ENCODE measurements around the gene SLIT3.
"Not testable (repeated sequence)": the region's sequence is repeated elsewhere in the genome, so short reads cannot be mapped to it uniquely, and the experiment has no call there.

The SLIT3 gene

GRCh38 chr5:169132302-169132660 is 168.7 kb downstream of the SLIT3 start:
- no peak for DNase-seq

- no peak for DNase-seq
These were observed 169.2 kb downstream of the SLIT3 start for GRCh38 chr5:169131616-169132301.

GRCh38 chr5:169128679-169129078 is 172.3 kb downstream of the SLIT3 start:
- no peak for DNase-seq

DNA sequence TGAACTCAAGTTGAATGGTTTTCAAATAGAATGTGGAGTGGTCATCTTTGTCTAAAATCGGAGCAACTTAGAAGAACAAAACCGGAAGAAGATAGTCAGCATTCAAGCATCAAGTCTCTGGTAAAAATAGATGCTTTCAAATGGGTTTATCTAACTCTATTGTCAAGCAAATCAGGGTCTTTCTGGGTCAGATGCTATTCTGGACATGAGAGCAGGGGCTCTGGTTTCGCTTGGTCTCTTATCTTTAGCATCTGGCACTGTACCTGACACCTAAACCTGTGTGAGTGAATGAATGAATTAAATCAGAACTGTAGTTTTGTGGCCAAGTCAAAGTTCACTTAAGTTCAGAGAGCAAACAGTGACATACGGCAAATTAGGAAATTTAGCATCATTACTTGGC is 173.5 kb downstream of the SLIT3 start:
- no peak for DNase-seq

DNA sequence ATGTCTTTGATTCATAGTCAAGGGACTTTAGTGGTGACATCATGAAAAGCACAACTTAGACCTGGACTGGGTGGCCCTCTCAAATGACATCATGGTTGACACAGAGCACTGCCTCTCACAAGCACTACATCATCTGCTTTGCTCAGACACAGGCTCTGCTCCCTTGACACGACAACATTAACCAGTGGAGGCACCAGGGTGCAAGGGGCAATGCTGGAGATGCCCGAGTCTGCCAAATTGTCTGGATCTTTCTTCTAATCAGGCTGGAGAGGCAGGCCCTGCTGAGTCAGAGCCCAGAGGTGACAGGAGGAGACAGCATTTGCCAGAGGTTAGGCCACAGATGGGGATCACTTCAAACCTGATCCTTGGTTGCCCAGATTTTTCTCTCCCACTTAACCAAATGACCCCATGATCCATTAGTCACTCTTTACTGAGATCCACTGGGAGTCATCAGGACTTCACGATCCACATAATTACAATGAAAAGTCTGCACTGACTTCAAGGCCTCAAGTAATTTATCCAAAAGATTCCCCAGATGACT is 174.4 kb downstream of the SLIT3 start:
- no peak for DNase-seq

- no peak for DNase-seq
These were observed 175.4 kb downstream of the SLIT3 start for GRCh38 chr5:169125571-169125970.

DNA sequence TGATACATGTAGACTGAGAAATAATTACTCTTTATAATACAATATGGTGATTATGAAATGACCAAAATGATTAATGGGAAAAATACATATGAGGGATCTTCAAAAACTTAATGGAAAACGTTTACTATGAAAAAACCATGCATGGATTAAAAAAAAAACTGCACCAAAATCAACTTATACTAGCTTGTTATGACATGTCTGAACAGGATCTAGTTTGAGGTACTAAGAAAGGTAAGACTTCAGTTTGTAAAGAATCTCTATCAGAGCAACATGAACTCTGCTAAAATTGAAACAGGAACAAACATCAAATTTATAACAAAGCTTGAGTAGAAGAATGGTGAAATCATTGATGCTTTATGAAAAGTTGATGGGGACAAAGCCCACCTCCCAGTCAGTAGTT is 178.0 kb downstream of the SLIT3 start:
- no peak for DNase-seq

DNA sequence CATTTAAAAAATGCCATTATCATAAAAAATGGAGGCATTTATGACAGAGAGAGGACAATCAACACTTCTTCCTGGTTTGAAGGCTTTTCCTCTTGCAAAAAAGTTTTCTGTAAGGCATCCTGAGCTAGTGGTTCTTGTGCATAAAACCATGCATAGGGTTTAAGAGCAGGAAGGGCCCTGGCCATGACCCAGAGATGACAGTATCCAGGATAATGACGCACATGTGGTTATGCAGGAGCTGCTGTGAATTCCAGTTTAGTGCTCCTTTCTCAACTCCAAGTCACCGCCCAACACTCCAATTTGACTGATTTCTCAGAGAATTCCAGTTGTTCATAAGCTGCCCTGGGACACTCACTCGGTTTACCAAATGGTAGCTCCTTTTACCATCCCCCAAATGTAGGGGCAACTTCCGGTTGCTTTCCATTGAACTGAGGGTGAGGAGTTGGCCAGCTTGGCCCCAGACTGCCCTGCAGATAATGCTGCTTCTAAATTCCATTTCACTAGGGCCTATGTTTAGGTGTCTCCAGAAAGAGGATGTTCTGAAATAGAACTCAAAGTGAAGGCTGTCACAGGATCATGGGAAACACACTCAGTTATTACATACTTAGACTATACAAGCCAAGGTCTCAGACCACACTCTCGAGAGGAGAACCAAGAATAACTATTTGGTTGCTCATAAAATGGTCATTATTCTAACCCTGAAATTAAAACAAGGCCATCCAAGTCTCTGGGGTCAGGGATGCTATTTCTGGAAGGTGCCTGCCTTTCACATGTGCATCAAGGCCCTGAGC is 179.1 kb downstream of the SLIT3 start:
- DNase-seq: no peak

GRCh38 chr5:169119288-169120048 is 181.5 kb downstream of the SLIT3 start:
- DNase-seq: no peak

GRCh38 chr5:169116961-169117461 is 183.9 kb downstream of the SLIT3 start:
- no peak for DNase-seq

- no peak for DNase-seq
These were observed 185.3 kb downstream of the SLIT3 start for GRCh38 chr5:169115461-169116124.

DNA sequence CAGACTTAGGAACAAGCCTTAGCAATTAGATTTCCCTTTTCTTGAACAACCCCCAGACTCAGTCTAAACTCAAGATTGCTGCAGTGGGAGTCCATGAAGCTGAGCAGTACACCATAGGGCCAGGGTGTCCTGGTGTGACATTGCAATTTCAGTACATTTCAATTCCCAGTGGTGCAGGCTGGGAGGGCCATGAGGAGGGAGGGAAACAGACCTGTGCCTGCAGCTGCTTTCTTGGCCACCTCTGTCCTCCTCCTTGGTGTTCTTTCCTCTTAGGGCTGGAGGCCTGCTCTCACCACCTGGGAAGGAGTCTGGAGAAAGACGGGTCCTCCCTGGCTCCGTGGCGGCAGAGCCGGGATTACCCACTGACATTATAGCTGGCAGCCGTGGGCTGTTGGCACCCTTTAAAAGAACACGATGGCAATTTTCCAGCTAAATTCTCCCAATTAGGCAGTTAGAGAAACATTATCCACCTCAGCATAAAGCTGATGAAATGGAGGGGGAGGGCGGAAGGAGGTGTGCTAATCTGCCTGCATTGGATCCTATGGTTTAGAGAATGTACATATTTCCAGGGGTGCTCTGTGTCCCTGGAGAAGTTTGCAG is 186.4 kb downstream of the SLIT3 start:
- DNase-seq: no peak

GRCh38 chr5:169112016-169112415 is 188.9 kb downstream of the SLIT3 start:
- DNase-seq: no peak

DNA sequence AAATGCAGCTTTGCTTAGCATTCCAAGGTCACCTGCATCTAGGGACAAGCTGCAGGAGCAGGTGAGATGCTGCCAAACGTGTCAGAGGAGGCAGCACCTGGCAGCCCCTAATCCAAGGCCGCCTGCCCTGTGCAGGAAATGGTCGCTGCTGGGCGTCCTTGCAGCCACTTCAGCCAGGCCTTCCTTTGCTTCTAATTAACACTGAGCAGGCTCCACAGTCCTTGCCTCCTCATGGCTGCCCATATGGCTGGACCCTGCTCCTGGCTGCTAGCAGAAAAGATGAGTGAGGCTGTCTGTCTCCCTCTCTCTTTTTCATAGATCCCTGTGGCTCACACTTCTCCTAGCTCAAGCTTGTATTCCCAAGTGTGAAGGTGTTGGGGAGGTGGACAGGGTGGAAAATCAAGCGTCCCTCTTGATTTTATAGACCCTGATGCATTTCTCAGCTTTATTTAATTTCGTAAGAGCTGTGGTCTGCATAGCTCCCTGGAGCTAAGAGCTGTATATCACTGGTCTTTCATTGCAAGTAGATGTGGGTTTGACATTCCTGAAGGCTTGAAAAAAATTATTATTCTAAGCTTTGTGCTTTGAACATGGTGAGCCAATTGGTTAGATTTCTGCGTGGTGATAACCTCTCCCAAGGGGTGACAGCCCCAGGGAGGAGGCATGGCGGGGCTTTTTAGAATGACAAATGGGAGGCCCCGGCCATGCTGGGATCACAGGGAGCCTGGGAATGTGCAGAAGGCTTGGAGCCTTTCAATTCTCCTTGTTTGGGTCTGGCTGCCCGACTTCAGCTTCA is 193.8 kb downstream of the SLIT3 start:
- DNase-seq: no peak

GRCh38 chr5:169105582-169105981 is 195.4 kb downstream of the SLIT3 start:
- not testable (repeated sequence) for DNase-seq

GRCh38 chr5:169104937-169105494 is 195.9 kb downstream of the SLIT3 start:
- DNase-seq: no peak

DNA sequence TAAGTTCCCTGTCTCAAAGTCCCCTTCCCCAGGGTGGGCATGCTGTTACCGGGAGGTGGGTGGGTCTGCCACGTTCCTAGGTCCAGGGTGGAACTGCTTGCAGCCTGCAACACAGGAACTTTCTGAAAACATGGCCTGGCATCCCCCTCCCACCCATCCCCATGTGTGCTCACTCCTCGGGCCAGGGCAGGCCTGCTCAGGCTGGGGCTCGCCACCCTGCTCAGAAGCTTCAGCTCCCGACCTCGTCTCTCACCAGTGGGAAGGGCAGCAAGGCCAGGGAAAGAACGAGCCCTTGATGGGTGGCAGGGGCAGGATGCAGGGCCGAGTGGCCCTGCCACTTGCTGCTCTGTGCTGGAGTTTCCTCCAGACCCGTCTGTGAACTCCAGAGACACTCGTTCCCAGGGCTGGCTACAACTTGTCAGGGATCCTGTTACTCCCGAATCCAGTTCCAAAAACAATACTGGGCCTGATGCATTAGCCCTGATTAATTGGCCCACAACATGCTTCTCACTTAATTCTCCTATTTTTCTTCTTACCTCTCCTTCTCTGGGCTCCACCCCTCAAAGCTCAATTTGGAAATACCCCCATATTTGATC is 197.3 kb downstream of the SLIT3 start:
- DNase-seq: no peak

DNA sequence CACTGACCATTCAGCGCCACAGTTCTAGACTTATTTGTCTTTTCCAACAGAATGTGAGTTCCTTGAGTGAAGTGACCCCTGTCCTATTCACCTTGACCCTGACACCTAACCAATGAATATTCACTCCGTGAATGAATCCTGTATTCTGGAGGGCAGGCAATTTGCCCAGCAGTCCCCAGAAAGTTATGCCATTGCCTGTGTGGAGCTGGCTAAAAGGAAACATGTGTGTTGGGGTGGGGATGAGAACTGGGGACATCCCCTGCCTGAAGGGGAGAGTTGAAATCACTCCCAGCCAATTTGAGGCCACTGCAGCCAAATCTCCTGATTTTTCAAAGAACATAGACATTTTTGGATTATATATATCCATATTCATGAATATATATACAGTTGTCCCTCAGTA is 199.0 kb downstream of the SLIT3 start:
- no peak for DNase-seq

- DNase-seq: no peak
These were observed 200.2 kb downstream of the SLIT3 start for GRCh38 chr5:169100735-169101075.

- DNase-seq: no peak
These were observed 200.9 kb downstream of the SLIT3 start for GRCh38 chr5:169099801-169100734.

Data from activated CD4-positive, alpha-beta T cell treated with anti-CD3 and anti-CD28 coated beads, Interleukin-2, amount 50 U/mL, for 48 hours (primary cell).